Liver (tissue), 9 donors: ENCODE results near the gene FAT1. TPM values are rescaled to one million over a fixed set of nuclear protein-coding genes. Genes with fewer than 3 reads are reported as not detected.

Experiments used
- DNase-seq: peaks from one replicate; pipeline ENCODE4 v3.0.0-alpha.2; 2017; ENCODE audit warnings: low spot score
- H3K27ac ChIP-seq, 2 donors: one replicate each; pipeline ENCODE4 v1.7.0; 2013; ENCODE audit warnings: inconsistent platforms in 2 of 2, low read length in 2 of 2, control low read depth in 1 of 2, low read depth in 1 of 2, mild to moderate bottlenecking in 1 of 2
- H3K27me3 ChIP-seq, 4 donors: one replicate each; pipeline versions ENCODE4 v1.6.1 to v1.7.0; 2013; ENCODE audit warnings: low read length in 3 of 4, inconsistent platforms in 1 of 4, mild to moderate bottlenecking in 1 of 4, moderate library complexity in 1 of 4; ENCODE audit not compliant: control insufficient read depth in 4 of 4, insufficient read depth in 4 of 4
- H3K36me3 ChIP-seq, 4 donors: one replicate each; pipeline versions ENCODE4 v1.6.1 to v1.7.0; 2013; ENCODE audit warnings: low read length in 3 of 4, mild to moderate bottlenecking in 3 of 4, low read depth in 1 of 4, moderate library complexity in 1 of 4; ENCODE audit not compliant: control insufficient read depth in 4 of 4, insufficient read depth in 3 of 4
- H3K4me1 ChIP-seq, 4 donors: one replicate each; pipeline versions ENCODE4 v1.6.1 to v1.7.0; 2013; ENCODE audit warnings: low read length in 3 of 4, mild to moderate bottlenecking in 3 of 4, moderate library complexity in 1 of 4; ENCODE audit not compliant: control insufficient read depth in 4 of 4, insufficient read depth in 4 of 4
- H3K4me3 ChIP-seq, 3 donors: one replicate each; pipeline versions ENCODE4 v1.6.1 to v1.7.0; 2013; ENCODE audit warnings: low read length in 3 of 3, control low read depth in 1 of 3, low read depth in 1 of 3, mild to moderate bottlenecking in 1 of 3
- H3K9ac ChIP-seq, 2 donors: one replicate each; pipeline ENCODE4 v1.7.0; 2013; ENCODE audit warnings: low read length in 2 of 2, mild to moderate bottlenecking in 2 of 2, moderate library complexity in 2 of 2, control low read depth in 1 of 2, low read depth in 1 of 2
- H3K9me3 ChIP-seq, 4 donors: one replicate each; pipeline versions ENCODE4 v1.6.1 to v1.7.0; 2013; ENCODE audit warnings: low read length in 3 of 4; ENCODE audit not compliant: control insufficient read depth in 4 of 4
- ATF3 ChIP-seq: IDR thresholded peaks from 2 replicates; pipeline ENCODE4 v1.6.1; 2016; ENCODE audit warnings: antibody characterized with exemption
- CTCF ChIP-seq: fragments of 150-350 bp; IDR thresholded peaks from 2 replicates; pipeline ENCODE4 v1.5.1; 2017; ENCODE audit warnings: improper control_type of control experiment, low read depth, low read length; ENCODE audit not compliant: missing input control
- EGR1 ChIP-seq, 2 donors: IDR thresholded peaks; 2 replicates each; pipeline ENCODE4 v1.6.1; 2016 to 2018; ENCODE audit warnings: antibody characterized with exemption in 2 of 2, low read depth in 2 of 2
- FOXA1 ChIP-seq: IDR thresholded peaks from 2 replicates; pipeline ENCODE4 v1.6.1; 2016; ENCODE audit warnings: antibody characterized with exemption
- FOXA2 ChIP-seq: IDR thresholded peaks from 2 replicates; pipeline ENCODE4 v1.6.1; 2016; ENCODE audit warnings: antibody characterized with exemption
- GABPA ChIP-seq, 2 donors: IDR thresholded peaks in 1 of 2; conservative IDR thresholded peaks in 1 of 2; 2 replicates each; pipeline ENCODE4 v1.6.1; 2016; ENCODE audit warnings: antibody characterized with exemption in 2 of 2, mild to moderate bottlenecking in 1 of 2, moderate library complexity in 1 of 2
- HNF4A ChIP-seq, 2 donors: conservative IDR thresholded peaks; 2 replicates each; pipeline ENCODE4 v1.6.1; 2016; ENCODE audit warnings: antibody characterized with exemption in 2 of 2, mild to moderate bottlenecking in 2 of 2
- HNF4G ChIP-seq: IDR thresholded peaks from 2 replicates; pipeline ENCODE4 v1.6.1; 2016; ENCODE audit warnings: antibody characterized with exemption
- JUND ChIP-seq, 2 donors: IDR thresholded peaks; 2 replicates each; pipeline ENCODE4 v1.6.1; 2016; ENCODE audit warnings: antibody characterized with exemption in 2 of 2
- MAX ChIP-seq: IDR thresholded peaks from 2 replicates; pipeline ENCODE4 v1.6.1; 2016; ENCODE audit warnings: antibody characterized with exemption
- NR2F2 ChIP-seq: IDR thresholded peaks from 2 replicates; pipeline ENCODE4 v1.6.1; 2016; ENCODE audit warnings: antibody characterized with exemption
- RAD21 ChIP-seq, 2 donors: IDR thresholded peaks; 2 replicates each; pipeline ENCODE4 v1.6.1; 2016; ENCODE audit warnings: antibody characterized with exemption in 2 of 2, mild to moderate bottlenecking in 2 of 2
- REST ChIP-seq: IDR thresholded peaks from 2 replicates; pipeline ENCODE4 v1.6.1; 2016; ENCODE audit warnings: antibody characterized with exemption, mild to moderate bottlenecking
- RXRA ChIP-seq, 2 donors: IDR thresholded peaks; 2 replicates each; pipeline ENCODE4 v1.6.1; 2017 to 2018; ENCODE audit warnings: antibody characterized with exemption in 2 of 2, mild to moderate bottlenecking in 1 of 2
- SP1 ChIP-seq: IDR thresholded peaks from 2 replicates; pipeline ENCODE4 v1.6.1; 2018; ENCODE audit warnings: antibody characterized with exemption, mild to moderate bottlenecking
- TAF1 ChIP-seq: conservative IDR thresholded peaks from 2 replicates; pipeline ENCODE4 v1.6.1; 2016; ENCODE audit warnings: antibody characterized with exemption, mild to moderate bottlenecking
- YY1 ChIP-seq: IDR thresholded peaks from 2 replicates; pipeline ENCODE4 v1.6.1; 2016; ENCODE audit warnings: antibody characterized with exemption, mild to moderate bottlenecking
- ZBTB33 ChIP-seq: IDR thresholded peaks from 2 replicates; pipeline ENCODE4 v1.6.1; 2016; ENCODE audit warnings: antibody characterized with exemption
- WGBS: extraction: QIAGEN DNeasy Blood & Tissue Kit; methylation state at CpG from one replicate; pipeline ENCODE4 v1.1.7; 2013; 5-methylcytosine and 5-hydroxymethylcytosine counted together
- polyA plus RNA-seq, 2 donors: library from polyadenylated mRNA; stranded (reverse) in 1 of 2; unstranded in 1 of 2; fragments of 200-250 nt in 1 of 2; fragments of >200 nt in 1 of 2; fragmentation: Nextera tagmentation in 1 of 2; extraction: Ambion mirVana in 1 of 2; gene quantifications; one replicate each; pipeline versions ENCODE4 v1.2.1 to v1.2.3, GENCODE V29; 2013 to 2015
- total RNA-seq, 2 donors: library from RNA; depleted of rRNA; stranded (reverse); fragments of >200 nt; gene quantifications; one replicate each; pipeline ENCODE4 v1.2.3, GENCODE V29; 2014
- donor health status: healthy.
- donor health status: healthy.
- donor health status: healthy.
- donor health status: healthy.
- donor health status: healthy.

FAT1 gene
- total and polyA plus RNA-seq, 4 donors, result 10.0 to 48.0 (median 30.0) TPM

GRCh38 chr4:186765138-186765537 lies 41.5 kb upstream of the FAT1 start:
- Histone ChIP-seq H3K4me1 (peaks cover 2 to 11% (median 6%) of the 10 kb centered on the region in 4 donors), H3K9ac (no peak overlapping the region)

GRCh38 chr4:186764457-186764856 lies 40.8 kb upstream of the FAT1 start:
- no peak overlapping the region for H3K27ac ChIP-seq
- peaks cover 2 to 11% (median 6%) of the 10 kb centered on the region in 4 donors for H3K4me1 ChIP-seq
- WGBS, result 98% methylated on average over 4 of the region's 4 CpGs
- no peaks in the 10 kb centered on the region for H3K36me3 ChIP-seq
- no peaks in the 10 kb centered on the region for H3K27me3 ChIP-seq
- H3K4me3 ChIP-seq, result no peak overlapping the region
- H3K9ac ChIP-seq, result no peak overlapping the region
- no peak for DNase-seq
- no peaks in the 10 kb centered on the region for H3K9me3 ChIP-seq
- TF ChIP-seq FOXA1, result no peak
- TF ChIP-seq SP1, result no peak
- TF ChIP-seq REST, result no peak
- TF ChIP-seq ATF3, result no peak
- no peak for TF ChIP-seq TAF1
- TF ChIP-seq JUND (IDR thresholded peaks at IDR 0.05), result no peak
- TF ChIP-seq EGR1 (IDR thresholded peaks at IDR 0.05; ENCODE audit: low read depth in 2 of 2), result no peak
- no peak for TF ChIP-seq NR2F2
- no peak for TF ChIP-seq RAD21 (IDR thresholded peaks at IDR 0.05)
- no peak for TF ChIP-seq RXRA (IDR thresholded peaks at IDR 0.05)
- TF ChIP-seq HNF4A (conservative IDR thresholded peaks at IDR 0.05), result no peak
- TF ChIP-seq YY1, result no peak
- no peak for TF ChIP-seq FOXA2
- TF ChIP-seq ZBTB33, result no peak
- no peak for TF ChIP-seq CTCF

More at GRCh38 chr4:186765138-186765537, 41.5 kb upstream of the FAT1 start:
- Histone ChIP-seq H3K27ac (no peak overlapping the region), H3K4me3 (no peak overlapping the region), H3K9me3 (no peaks in the 10 kb centered on the region), H3K27me3 (no peaks in the 10 kb centered on the region), H3K36me3 (no peaks in the 10 kb centered on the region)
- WGBS, result 79% methylated on average over 9 of the region's 9 CpGs
- no peak for TF ChIP-seq SP1
- TF ChIP-seq FOXA2, result no peak
- TF ChIP-seq ZBTB33, result no peak
- TF ChIP-seq RXRA (IDR thresholded peaks at IDR 0.05), result no peak
- TF ChIP-seq HNF4A (conservative IDR thresholded peaks at IDR 0.05), result no peak
- TF ChIP-seq FOXA1, result no peak
- no peak for TF ChIP-seq NR2F2
- TF ChIP-seq YY1, result no peak
- no peak for TF ChIP-seq MAX
- TF ChIP-seq GABPA (IDR thresholded peaks at IDR 0.05 in 1 of 2, conservative IDR thresholded peaks at IDR 0.05 in 1 of 2), result no peak
- TF ChIP-seq HNF4G, result no peak
- no peak for TF ChIP-seq EGR1 (IDR thresholded peaks at IDR 0.05; ENCODE audit: low read depth in 2 of 2)
- TF ChIP-seq ATF3, result no peak
- no peak for TF ChIP-seq TAF1
- DNase-seq, result no peak
